Sciatic nerve (tissue), 2 donors: ENCODE measurements around the gene CITED2. TPM values are rescaled to one million over a fixed set of nuclear protein-coding genes. Genes with fewer than 3 reads are reported as not detected.

ENCODE experiments used
- ATAC-seq: fragments of 200-7000 bp; cut with Tn5 transposase; one replicate; pipeline ENCODE4 v1.9.1; 2020; ENCODE audit warnings: mild to moderate bottlenecking, moderate library complexity
- DNase-seq: peaks from one replicate; pipeline ENCODE4 v3.0.0-alpha.2; 2020; ENCODE audit warnings: low spot score
- intact Hi-C: fragments of 100-400 bp; cut with DNase I; formaldehyde crosslinking; loops from one replicate; pipeline ENCODE4 v1.14.2; 2022
- total RNA-seq: library from RNA; stranded (reverse); fragmentation: NEBNext Ultra II Directional; extraction: Animal tissue kit (Norgen Biotek cat#: 25700); gene quantifications from one replicate; pipeline ENCODE4 v1.2.1, GENCODE V29; 2021
- donor health status: DM: no; HTN: no; CAD: no.
- donor health status: DM: no; HTN: no; CAD: no.

Gene CITED2
- total RNA-seq, 1 donor from 2014 or later: 187 TPM

- DNase-seq (no peak), ATAC-seq (no peak)
- intact Hi-C loops: no loop called here
Measured at GRCh38 chr6:139390447-139390846, 16.0 kb upstream of the CITED2 start.

DNA sequence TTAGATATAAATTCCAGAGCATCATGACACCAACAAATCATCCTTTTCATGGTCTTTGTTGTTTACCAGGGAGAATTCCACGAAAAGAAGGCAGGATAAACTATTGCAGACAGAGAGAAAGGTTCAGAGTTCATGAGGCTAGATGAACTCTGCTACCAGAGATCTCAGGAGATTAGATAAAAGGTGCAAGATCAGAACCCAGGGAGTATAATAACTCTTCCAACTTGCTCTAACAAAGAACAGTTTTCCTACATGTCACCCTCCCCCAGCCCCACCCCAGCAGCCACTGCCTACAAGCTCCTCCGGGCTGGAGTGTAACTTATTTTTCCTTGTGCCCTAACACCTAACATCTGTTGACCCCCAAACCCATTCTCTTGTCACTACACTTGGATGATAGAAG is 13.9 kb upstream of the CITED2 start:
- DNase-seq (no peak), ATAC-seq (peak; percentile 18)
- intact Hi-C loops: no loop called here

- ATAC-seq: no peak
- DNase-seq: no peak
- intact Hi-C loops: no loop called here
Measured at GRCh38 chr6:139386404-139386803, 12.0 kb upstream of the CITED2 start.

DNA sequence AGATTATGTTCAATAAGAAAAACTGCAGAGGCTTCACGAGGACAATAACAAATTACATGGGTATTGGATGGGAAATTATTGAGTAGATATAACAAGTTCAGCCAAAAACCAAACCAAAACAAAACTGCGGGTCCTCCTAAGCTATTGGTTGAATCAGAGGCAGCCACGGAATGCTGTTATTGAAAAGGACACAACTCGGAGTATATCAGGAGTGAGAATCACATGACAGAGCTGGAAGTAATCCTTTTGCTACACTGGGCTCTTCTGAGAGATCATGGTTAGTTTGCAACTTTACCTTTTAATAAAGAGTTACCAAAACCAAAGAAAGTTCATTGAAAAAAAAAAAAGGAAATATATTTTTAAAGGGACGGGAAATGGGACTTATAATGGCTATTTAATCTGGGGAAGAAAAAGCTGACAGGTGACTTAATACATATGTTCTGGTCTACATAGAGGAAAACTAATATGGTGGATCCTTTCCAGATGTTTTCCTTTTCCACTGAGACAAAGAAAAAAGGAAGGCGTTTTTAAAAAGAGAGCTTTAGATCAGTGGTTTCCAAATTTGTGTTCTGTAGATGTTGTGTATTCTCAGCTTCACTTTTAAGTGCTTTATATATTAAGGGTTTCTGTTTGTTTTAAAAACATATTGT is 6.9 kb upstream of the CITED2 start:
- DNase-seq (no peak), ATAC-seq (peak; percentile 35)
- intact Hi-C loops: no loop called here

DNA sequence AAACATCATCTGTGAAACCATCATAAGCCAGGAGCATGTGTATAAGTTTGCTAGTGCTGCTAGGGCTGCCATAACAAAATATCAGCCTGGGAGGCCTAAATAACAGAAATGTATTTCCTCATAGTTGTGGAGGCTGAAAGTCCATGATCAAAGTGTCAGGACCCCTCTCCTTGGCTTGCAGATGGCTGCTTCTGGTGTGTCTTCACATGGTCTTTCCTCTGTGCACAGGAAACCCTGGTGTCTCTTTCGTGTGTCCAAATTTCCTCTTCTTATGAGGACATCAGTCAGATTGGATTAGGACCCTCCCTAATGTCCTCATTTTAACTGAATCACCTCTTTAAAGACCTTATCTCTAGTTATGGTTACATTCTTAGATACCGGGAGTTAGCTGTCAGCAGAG is 6.2 kb upstream of the CITED2 start:
- ATAC-seq (no peak), DNase-seq (no peak)
- intact Hi-C loops: no loop called here

DNA sequence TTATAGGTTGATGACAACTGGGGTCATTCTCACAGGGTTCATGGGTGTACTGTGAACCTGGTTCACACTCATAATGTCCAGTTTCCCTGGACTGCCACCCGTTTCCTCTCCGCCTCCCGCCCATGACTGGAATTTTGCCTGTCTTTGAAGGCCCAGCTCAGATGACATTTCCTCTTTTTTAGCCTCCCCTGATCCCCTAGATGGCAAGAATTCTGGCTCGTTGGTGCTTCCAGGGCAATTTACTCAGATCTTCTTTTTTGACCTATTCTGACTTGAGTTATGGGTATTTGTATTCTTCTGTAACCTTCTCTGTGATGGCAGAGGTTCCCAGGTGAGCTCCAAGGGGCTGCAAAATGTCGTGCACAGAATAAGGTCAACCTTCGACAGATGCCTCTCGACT is 5.7 kb upstream of the CITED2 start:
- no peak for ATAC-seq
- intact Hi-C loops: no loop called here
- DNase-seq: no peak

GRCh38 chr6:139378882-139379341 is 4.5 kb upstream of the CITED2 start:
- ATAC-seq (no peak), DNase-seq (no peak)
- intact Hi-C loops: no loop called here

GRCh38 chr6:139378226-139378625 is 3.8 kb upstream of the CITED2 start:
- ATAC-seq: no peak
- intact Hi-C loops: no loop called here
- no peak for DNase-seq

DNA sequence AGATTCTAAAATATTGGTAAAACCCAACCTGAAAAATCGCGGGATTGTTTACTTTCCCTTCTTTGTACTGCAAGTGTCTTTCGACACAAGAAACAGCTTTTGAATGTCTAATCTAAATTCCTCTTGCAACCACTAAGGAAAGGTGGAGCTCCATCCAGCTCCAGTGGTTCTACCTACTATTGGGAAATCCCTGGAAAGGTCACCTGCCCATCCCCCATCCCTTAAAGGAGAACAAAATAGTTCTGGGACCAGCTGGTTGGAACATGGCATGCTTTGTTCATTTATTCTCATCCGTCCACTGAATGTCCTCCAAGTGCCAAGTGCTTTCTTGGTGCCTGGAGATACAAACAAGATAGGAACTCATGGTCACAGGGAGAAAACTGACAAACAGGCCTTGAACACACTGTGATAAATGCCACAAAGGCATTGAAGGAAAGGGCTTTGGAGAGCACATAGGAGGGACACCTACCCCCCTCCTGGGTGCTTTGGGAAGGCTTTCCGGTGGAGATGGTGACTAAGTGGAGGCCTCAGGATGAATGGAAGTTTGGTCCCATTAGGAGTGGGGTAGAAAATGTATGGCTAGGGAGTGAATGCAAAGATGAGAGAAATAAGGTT is 2.3 kb upstream of the CITED2 start:
- DNase-seq (peak; percentile 77), ATAC-seq (peak; percentile 4)
- intact Hi-C loops: no loop called here

GRCh38 chr6:139376017-139376330 is 1.5 kb upstream of the CITED2 start:
- ATAC-seq (peak; percentile 3), DNase-seq (no peak)
- intact Hi-C loops: no loop called here

DNA sequence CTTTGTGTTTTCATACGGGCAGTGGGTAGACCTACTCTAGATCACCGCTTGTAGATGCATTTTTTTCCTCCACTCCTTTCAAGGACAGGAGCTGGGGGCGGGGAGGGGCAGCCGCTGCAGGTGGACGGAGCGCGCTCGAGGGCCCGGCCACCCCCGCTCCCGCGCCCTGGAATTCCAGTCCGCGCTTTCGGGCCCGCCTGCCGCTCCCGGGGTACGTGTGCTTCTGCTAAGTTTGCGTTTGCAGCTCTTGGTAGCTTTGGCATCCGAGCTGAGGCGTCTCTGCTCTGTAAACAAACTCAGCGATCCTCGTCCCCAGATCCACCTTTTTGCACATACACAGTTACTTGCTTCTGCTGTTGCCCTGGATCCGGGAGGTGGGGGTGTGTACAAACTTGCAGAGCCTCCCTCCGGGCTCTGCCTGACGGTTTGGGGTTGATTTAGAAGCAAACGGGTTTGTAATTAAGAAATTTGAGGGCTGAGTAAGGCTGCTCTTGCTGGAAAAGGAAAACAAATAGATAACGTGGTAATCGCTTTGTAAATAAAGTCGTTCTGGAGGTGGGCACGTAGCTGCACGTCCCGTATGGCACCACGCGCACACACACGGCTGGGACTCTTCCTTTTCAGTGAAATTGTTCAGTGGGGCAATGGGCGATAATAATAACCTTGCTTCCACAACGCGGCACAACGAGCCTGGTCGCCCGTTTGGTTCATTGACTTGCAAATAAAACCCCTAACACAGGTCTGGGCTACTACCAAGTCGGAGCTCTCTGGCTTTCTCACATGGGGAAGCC is 973 bp upstream of the CITED2 start:
- peak; percentile 84 for ATAC-seq
- intact Hi-C loops: no loop called here
- peak; percentile 91 for DNase-seq

- intact Hi-C loops: no loop called here
- ATAC-seq: peak; percentile 54
Measured at GRCh38 chr6:139373928-139374356, 506 bp downstream of the CITED2 start.

DNA sequence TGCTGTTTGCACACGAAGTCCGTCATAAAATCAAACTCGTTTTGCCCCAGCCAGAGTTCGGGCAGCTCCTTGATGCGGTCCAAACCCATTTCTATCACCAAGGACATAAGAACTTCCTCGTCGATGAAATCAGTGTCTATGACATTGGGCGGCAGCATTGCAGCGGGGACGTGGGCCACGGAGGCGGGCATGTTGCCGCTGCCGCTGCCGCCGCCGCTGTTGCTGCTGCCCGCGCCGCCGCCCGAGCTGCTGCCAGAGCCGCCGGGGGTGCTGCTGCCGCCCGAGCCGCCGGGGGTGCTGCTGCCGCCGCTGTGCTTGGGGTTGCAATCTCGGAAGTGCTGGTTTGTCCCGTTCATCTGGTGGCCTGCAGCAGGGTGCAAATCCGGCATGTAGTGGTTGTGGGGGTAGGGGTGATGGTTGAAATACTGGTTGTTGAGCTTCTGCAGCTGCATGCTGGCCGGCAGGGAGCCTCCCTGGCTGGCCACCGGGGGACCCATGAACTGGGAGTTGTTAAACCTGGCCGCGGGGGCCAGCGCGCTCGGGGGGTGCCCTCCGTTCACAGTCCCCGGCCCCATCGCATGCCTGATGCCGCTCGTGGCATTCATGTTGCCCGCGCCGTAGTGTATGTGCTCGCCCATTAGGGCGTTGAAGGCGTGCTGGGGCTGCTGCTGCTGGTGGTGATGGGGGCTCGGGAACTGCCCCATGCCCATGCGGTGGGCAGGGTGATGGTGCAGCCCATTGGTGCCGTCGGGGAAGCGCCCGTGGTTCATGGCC is 1.1 kb downstream of the CITED2 start:
- DNase-seq (peak; percentile 76), ATAC-seq (peak; percentile 23)
- intact Hi-C loops: no loop called here

More at GRCh38 chr6:139373928-139374356, 506 bp downstream of the CITED2 start:
- DNase-seq: peak; percentile 76

- DNase-seq (no peak), ATAC-seq (no peak)
- intact Hi-C loops: no loop called here
Measured at GRCh38 chr6:139372326-139373153, 1.9 kb downstream of the CITED2 start.

GRCh38 chr6:139371421-139372203 is 2.8 kb downstream of the CITED2 start:
- ATAC-seq: no peak
- intact Hi-C loops: no loop called here
- DNase-seq: no peak

DNA sequence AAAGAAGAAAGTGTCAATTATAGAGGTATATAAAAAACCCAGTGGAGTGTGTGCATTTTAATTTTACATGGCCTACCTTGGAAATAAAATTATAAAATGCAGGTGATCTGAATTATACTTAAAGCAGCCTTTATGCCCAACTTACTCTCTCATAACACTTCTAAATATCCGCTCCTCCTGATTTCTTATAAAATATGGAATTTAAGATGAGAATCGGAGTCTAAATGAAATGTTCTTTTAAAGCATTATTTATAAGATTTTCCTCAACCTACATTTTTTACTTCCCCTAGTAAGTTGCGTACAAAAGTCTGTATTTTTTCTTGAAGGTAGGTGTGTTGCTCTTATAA is 3.5 kb downstream of the CITED2 start:
- no peak for DNase-seq
- ATAC-seq: no peak
- intact Hi-C loops: no loop called here

GRCh38 chr6:139370283-139370998 is 4.0 kb downstream of the CITED2 start:
- intact Hi-C loops: no loop called here
- ATAC-seq (no peak), DNase-seq (no peak)
